Memory B cell (primary cell): ENCODE measurements around the gene CCL5.

ENCODE experiments used
- ATAC-seq: fragments of 150-1000 bp; cut with Tn5 transposase; 2 replicates; pipeline ENCODE4 v1.10.0; 2021; ENCODE audit warnings: low read depth, mild to moderate bottlenecking, moderate library complexity
- DNase-seq, 2 donors: peaks; one replicate each; pipeline ENCODE4 v3.0.0; 2022; ENCODE audit warnings: low spot score in 2 of 2
- H3K27ac Mint-ChIP-seq: one replicate; pipeline ENCODE4 v1.8.0; 2022; ENCODE audit warnings: mild to moderate bottlenecking, moderate library complexity, mixed read lengths
- H3K27me3 Mint-ChIP-seq: one replicate; pipeline ENCODE4 v1.8.0; 2022; ENCODE audit warnings: mixed read lengths
- H3K36me3 Mint-ChIP-seq: one replicate; pipeline ENCODE4 v1.8.0; 2022; ENCODE audit warnings: mild to moderate bottlenecking, mixed read lengths
- H3K4me1 Mint-ChIP-seq: one replicate; pipeline ENCODE4 v1.8.0; 2022; ENCODE audit warnings: mixed read lengths
- H3K4me3 Mint-ChIP-seq: one replicate; pipeline ENCODE4 v1.8.0; 2022; ENCODE audit warnings: mild to moderate bottlenecking, moderate library complexity, mixed read lengths
- H3K9me3 Mint-ChIP-seq: one replicate; pipeline ENCODE4 v1.8.0; 2022; ENCODE audit warnings: mixed read lengths

Gene CCL5

DNA sequence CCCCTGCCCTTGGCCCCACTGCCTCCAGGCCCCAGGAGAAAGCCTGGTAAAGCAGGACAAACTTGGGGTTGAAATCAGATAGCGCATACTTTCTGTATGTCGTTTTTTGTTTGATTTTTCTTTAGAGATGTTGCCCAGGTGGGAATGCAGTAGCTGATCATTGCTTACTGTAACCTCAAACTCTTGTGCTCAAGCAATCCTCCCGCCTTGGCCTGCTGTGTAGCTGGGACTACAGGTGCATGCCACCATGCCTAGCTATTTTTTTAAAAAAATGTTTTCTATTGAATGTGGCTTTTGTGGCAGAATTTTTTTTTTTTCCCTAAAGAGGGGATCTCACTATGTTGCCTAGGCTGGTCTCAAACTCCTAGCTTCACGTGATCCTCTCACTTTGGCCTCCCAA is 11.1 kb upstream of the CCL5 start:
- Mint-ChIP-seq H3K4me3 (no peak overlapping the region), H3K36me3 (no peaks in the 10 kb centered on the region), H3K4me1 (peaks cover 2% of the 10 kb centered on the region), H3K27ac (no peak overlapping the region), H3K9me3 (no peaks in the 10 kb centered on the region), H3K27me3 (peaks cover 9% of the 10 kb centered on the region)
- DNase-seq (no peak), ATAC-seq (no peak)

- Mint-ChIP-seq H3K4me1 (peaks cover 2% of the 10 kb centered on the region), H3K36me3 (no peaks in the 10 kb centered on the region), H3K4me3 (no peak overlapping the region), H3K9me3 (no peaks in the 10 kb centered on the region), H3K27ac (no peak overlapping the region), H3K27me3 (peaks cover 5% of the 10 kb centered on the region)
- DNase-seq, result no peak
- ATAC-seq, result no peak
These were observed 10.6 kb upstream of the CCL5 start for GRCh38 chr17:35890774-35891155.

DNA sequence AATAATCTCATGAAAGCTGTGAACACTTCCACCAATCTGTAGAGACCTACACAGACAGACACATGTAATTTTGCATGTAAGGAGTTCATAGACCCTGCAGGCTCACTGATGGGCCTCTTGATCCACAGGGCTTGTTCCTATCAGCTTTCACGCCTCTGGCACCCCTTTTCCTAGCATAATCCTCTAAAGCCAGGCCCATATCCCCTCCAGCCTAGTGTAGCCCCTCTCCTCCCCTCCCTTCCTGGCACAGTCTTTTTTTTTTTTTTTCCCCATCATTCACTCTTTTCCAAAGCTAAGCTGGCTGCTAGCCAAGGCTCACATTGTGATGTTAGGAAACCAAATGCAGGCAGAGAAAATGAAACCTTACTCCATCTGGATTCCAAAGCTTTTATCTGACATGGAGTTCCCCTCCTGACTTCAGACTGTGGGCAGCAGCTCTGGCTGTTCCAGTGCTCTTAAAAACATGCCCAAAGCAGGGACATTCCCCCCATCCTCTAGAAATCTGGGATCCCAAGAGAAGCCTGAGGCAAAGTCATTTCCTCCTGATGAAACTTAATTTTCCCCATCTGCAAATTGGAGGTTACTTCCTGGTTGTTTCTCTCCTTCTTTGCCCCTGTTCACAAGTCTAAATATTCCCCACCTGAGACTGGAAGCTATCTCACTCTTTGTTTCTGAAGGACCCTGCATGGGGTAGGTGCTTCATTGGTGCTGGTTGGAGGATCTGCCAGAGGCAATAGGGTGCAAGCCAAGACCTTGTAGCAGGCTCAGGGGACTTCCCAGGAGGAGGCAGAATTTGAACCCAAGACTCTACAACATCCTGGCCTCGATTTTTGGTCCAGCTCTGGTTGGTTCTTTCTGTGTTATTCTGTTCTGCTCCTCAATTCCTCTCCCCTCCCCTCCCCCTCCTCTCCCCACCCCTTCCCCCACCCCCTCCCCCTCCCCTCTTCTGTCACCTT is 9.9 kb upstream of the CCL5 start:
- no peak overlapping the region for H3K4me3 Mint-ChIP-seq
- H3K27me3 Mint-ChIP-seq, result peaks cover 3% of the 10 kb centered on the region
- no peaks in the 10 kb centered on the region for H3K36me3 Mint-ChIP-seq
- ATAC-seq, result no peak
- H3K27ac Mint-ChIP-seq, result no peak overlapping the region
- no peak for DNase-seq
- H3K4me1 Mint-ChIP-seq, result peaks cover 2% of the 10 kb centered on the region
- H3K9me3 Mint-ChIP-seq, result no peaks in the 10 kb centered on the region

DNA sequence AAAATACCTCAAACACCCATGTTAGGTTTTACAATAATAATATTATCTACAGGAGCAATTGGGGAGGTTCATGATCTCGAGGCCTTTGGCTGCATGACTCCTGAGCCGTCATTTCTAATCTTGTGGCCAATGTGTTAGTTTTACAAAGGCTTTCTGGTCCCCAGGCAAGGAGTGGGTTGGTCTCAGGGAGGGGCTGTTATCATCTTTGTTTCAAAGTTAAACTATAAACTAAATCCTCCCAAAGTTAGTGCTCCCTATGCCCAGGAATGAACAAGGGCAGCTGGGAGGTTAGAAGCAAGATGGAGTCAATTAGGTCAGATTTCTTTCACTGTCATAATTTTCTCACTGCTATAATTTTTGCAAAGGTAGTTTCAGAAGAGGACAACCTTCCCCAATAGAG is 9.1 kb upstream of the CCL5 start:
- Mint-ChIP-seq H3K36me3 (no peaks in the 10 kb centered on the region), H3K4me3 (no peak overlapping the region), H3K27ac (no peak overlapping the region), H3K27me3 (peaks cover 3% of the 10 kb centered on the region), H3K4me1 (peaks cover 2% of the 10 kb centered on the region), H3K9me3 (no peaks in the 10 kb centered on the region)
- ATAC-seq (no peak), DNase-seq (no peak)

DNA sequence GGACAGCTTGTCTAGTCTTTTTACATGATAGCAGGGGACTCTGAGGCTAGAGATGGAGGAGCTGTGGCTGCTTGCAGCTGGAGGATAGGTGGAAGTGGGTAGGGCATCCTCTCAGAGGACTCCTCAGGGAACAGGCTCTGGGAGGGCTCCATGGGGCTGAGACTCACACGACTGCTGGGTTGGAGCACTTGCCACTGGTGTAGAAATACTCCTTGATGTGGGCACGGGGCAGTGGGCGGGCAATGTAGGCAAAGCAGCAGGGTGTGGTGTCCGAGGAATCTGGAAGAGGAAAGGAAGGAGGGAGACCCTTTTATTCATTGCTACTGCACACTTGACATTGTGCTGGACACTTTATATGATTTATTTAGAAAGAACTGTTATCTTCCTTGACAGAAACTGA is 1.8 kb downstream of the CCL5 start:
- Mint-ChIP-seq H3K36me3 (no peaks in the 10 kb centered on the region), H3K27ac (no peak overlapping the region), H3K4me1 (peaks cover 24% of the 10 kb centered on the region), H3K4me3 (no peak overlapping the region), H3K27me3 (no peaks in the 10 kb centered on the region), H3K9me3 (no peaks in the 10 kb centered on the region)
- no peak for DNase-seq
- no peak for ATAC-seq

DNA sequence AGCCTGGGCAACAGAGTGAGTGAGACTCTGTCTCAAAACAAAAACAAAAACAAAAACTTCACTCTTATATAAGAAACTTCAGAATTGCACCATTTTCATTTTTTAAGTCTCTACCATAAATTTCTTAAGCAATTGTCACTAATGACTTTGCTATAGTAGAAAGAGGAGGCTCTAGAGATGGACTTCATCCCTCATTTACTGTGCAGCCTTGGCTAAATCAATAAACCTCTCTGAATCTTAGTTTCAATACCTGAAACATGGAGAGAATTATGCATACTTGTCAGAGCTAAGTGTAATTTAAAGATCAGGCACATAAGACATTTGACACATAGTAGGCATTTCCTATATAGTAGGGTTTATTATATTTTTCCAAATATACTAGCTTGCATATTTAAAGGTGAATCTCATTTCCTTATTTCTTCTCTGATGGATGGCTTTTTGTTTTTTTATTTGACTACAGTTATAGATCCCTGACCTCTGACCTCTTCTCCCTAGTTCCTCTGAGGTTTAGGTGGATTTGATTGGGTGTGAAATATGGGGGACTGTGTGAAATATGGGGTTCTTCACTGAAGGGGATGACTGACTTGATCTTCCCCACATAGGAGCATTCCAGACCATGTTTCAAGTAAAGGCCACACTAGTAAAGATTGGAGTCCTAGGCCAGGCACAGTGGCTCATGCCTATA is 2.7 kb downstream of the CCL5 start:
- Mint-ChIP-seq H3K9me3 (no peaks in the 10 kb centered on the region), H3K4me1 (peaks cover 24% of the 10 kb centered on the region), H3K36me3 (no peaks in the 10 kb centered on the region), H3K27me3 (no peaks in the 10 kb centered on the region), H3K4me3 (no peak overlapping the region), H3K27ac (no peak overlapping the region)
- no peak for DNase-seq
- ATAC-seq, result no peak

- ATAC-seq (no peak), DNase-seq (no peak)
- no peak overlapping the region for H3K4me3 Mint-ChIP-seq
- no peaks in the 10 kb centered on the region for H3K27me3 Mint-ChIP-seq
- no peaks in the 10 kb centered on the region for H3K36me3 Mint-ChIP-seq
- no peaks in the 10 kb centered on the region for H3K9me3 Mint-ChIP-seq
- H3K27ac Mint-ChIP-seq, result no peak overlapping the region
- H3K4me1 Mint-ChIP-seq, result peaks cover 24% of the 10 kb centered on the region
These were observed 3.6 kb downstream of the CCL5 start for GRCh38 chr17:35876534-35876933.

- Mint-ChIP-seq H3K27ac (no peak overlapping the region), H3K9me3 (no peaks in the 10 kb centered on the region), H3K27me3 (no peaks in the 10 kb centered on the region), H3K4me1 (peaks cover 21% of the 10 kb centered on the region), H3K4me3 (no peak overlapping the region), H3K36me3 (no peaks in the 10 kb centered on the region)
- ATAC-seq, result no peak
- no peak for DNase-seq
These were observed 4.4 kb downstream of the CCL5 start for GRCh38 chr17:35875800-35876139.

DNA sequence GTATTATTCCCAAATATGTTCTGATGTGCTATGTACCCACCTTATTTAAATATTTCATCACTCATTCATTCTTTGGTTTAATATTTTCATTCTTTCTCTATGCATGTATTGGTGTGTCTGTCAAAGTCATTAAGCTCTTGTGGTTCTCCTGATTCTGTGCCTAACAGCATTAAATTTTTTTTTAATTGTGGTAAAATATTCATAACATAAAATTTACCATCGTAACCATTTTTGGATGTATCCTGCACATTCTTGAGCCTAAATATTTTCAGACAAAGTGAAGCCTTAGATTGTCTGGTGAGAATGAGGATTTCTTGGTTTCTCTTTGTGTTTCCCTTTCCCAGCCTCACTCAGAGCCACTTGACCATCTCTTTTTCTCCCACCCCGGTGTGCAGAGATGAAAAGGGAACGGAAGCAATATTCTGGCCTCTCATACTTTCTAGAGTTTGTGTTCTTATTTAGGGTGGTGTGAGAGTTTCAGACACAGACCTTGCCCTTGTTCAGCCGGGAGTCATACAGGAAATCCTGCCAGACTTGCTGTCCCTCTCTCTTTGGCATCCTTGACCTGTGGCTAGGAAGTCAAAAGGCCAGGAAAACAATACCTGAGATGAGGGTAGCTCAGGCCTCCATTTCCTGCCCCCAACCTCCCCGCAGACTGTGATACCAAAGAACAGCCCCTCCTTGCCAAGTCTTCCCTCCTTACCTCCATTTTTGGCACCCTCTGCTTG is 4.9 kb downstream of the CCL5 start:
- peaks cover 16% of the 10 kb centered on the region for H3K4me1 Mint-ChIP-seq
- no peak overlapping the region for H3K4me3 Mint-ChIP-seq
- H3K27ac Mint-ChIP-seq, result no peak overlapping the region
- no peaks in the 10 kb centered on the region for H3K27me3 Mint-ChIP-seq
- DNase-seq (no peak), ATAC-seq (no peak)
- no peaks in the 10 kb centered on the region for H3K36me3 Mint-ChIP-seq
- H3K9me3 Mint-ChIP-seq, result no peaks in the 10 kb centered on the region

GRCh38 chr17:35872196-35872980 is 7.8 kb downstream of the CCL5 start:
- Mint-ChIP-seq H3K27ac (no peak overlapping the region), H3K9me3 (no peaks in the 10 kb centered on the region), H3K4me1 (peaks cover 10% of the 10 kb centered on the region), H3K4me3 (no peak overlapping the region), H3K27me3 (no peaks in the 10 kb centered on the region), H3K36me3 (no peaks in the 10 kb centered on the region)
- DNase-seq (no peak), ATAC-seq (no peak)

DNA sequence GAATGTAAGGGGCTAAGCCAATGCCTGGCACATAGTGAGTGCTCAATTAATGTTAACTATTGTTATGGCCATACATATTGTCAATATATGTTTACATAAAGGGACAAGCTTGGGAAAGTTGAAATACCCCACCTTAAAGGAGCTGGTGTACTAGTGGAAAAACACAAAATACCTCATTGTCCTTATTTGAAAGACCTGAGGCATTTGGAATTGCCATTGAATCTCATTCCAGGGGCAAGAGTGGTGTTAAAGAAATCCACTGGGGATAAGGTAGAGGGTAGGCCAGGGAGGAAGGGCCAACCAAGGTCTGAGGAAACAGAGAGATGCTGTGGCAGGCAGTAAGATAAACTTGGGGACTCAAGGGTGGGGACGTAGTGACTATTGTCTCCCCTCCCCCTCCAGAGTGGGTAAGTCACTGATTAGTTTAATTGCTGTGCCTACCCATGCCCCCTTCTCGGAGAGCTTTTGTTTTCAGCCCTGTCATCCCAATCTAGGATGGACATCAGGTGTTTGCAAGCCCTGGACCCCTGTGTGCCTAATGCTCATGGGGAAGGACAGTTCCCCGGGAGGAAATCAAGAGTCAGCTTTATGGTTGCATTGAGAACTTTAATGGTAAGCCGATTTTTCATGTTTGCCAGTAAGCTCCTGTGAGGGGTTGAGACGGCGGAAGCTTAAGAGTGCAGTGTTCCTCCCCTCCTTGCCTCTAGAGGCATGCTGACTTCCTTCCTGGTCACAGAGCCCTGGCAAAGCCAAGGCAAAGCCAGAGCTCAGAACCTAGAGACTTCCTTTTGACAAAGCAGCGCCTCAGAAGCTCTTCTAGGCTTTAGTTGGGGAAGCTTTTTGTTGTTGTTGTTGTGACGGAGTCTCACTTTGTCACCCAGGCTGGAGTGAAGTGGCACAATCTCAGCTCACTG is 9.0 kb downstream of the CCL5 start:
- Mint-ChIP-seq H3K4me1 (peaks cover 6% of the 10 kb centered on the region), H3K4me3 (no peak overlapping the region), H3K27me3 (no peaks in the 10 kb centered on the region), H3K27ac (no peak overlapping the region), H3K9me3 (no peaks in the 10 kb centered on the region), H3K36me3 (no peaks in the 10 kb centered on the region)
- DNase-seq, result no peak
- ATAC-seq, result no peak

GRCh38 chr17:35868737-35869136 is 11.4 kb downstream of the CCL5 start, which contains the start of gene HEATR9:
TSS of gene HEATR9 (minus strand) at chr17:35868891. CDS start at chr17:35868742, 149 bp downstream.
- H3K27ac Mint-ChIP-seq, result no peak within 1 kb of the TSS
- peaks cover 3% of the 10 kb centered on the region for H3K4me1 Mint-ChIP-seq
- no peaks in the 10 kb centered on the region for H3K9me3 Mint-ChIP-seq
- H3K4me3 Mint-ChIP-seq, result no peak within 1 kb of the TSS
- no peaks in the 10 kb centered on the region for H3K27me3 Mint-ChIP-seq
- DNase-seq (no peak), ATAC-seq (no peak)
- H3K36me3 Mint-ChIP-seq, result no peaks in the 10 kb centered on the region

GRCh38 chr17:35867574-35867973 is 12.6 kb downstream of the CCL5 start:
- H3K27me3 Mint-ChIP-seq, result no peaks in the 10 kb centered on the region
- H3K27ac Mint-ChIP-seq, result no peak overlapping the region
- no peaks in the 10 kb centered on the region for H3K9me3 Mint-ChIP-seq
- ATAC-seq, result no peak
- H3K36me3 Mint-ChIP-seq, result peaks cover 1% of the 10 kb centered on the region
- peaks cover 3% of the 10 kb centered on the region for H3K4me1 Mint-ChIP-seq
- DNase-seq, result no peak
- H3K4me3 Mint-ChIP-seq, result no peak overlapping the region
